ENCODE results near the gene BNC2.

DNA sequence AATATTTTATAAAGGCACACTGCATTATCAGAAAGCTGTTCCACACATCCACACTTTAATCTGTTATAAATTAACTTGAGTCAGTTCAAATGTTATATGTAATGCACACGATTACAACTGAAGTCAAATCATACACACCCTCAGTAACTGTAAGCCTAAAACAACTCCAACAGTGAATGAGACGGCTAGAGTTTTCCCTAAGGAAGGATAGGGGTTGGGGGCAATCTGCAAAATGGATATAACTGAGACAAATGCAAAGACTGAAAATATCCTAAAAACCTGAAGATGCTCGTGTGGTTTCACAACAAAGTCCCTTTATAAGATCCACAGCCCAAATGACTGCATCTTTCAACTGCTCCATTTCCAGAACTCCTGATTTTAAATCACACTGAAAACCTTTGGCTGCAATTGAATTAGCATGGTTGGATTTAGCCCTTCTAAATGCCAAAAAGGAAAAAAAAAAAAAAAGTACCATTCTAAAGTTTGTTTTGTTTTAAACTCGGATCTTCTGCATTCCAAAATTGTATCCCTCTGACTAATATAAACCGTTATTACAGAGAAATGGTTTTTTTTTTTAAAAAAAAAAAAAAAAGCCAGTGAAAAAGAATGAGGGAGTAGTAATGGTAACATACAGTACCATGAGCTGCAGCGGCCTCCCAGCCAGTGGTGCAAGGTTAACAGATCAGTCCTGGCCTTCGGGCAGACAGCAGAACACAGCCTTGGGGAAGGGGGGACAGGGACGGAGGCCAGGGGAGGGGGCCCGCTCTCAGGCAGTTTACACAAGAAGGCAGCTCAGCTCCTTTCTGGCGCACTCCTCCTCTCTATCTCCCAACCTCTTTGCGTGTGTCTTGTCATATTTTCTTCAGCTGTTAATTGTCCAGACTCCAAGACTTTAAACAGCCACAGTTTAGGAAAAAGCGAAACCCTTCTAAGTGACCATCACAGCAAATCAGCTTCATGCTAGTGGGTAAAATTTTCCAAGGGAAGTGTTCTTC is 166.1 kb downstream of the BNC2 start:
- TF ChIP-seq ZNF384 (IDR thresholded peaks at IDR 0.05) (0 out of 2 replicates have a peak, but pooled peaks have one; percentile 39), LEF1 (IDR thresholded peaks at IDR 0.05; ENCODE audit: borderline replicate concordance) (no peak), FOXM1 (IDR thresholded peaks at IDR 0.05; ENCODE audit: borderline replicate concordance) (no peak), FOXA1 (IDR thresholded peaks at IDR 0.05) (no peak), L3MBTL2 (conservative IDR thresholded peaks at IDR 0.05) (no peak), TARDBP (IDR thresholded peaks at IDR 0.05) (no peak), BHLHE40 (IDR thresholded peaks at IDR 0.05; ENCODE audit: borderline replicate concordance) (no peak), FOXK2 (IDR thresholded peaks at IDR 0.05) (no peak), SP1 (IDR thresholded peaks at IDR 0.05) (no peak), NFRKB (IDR thresholded peaks at IDR 0.05) (no peak), ELF4 (IDR thresholded peaks at IDR 0.05) (no peak)
- TF ChIP-seq, protein P1, sequence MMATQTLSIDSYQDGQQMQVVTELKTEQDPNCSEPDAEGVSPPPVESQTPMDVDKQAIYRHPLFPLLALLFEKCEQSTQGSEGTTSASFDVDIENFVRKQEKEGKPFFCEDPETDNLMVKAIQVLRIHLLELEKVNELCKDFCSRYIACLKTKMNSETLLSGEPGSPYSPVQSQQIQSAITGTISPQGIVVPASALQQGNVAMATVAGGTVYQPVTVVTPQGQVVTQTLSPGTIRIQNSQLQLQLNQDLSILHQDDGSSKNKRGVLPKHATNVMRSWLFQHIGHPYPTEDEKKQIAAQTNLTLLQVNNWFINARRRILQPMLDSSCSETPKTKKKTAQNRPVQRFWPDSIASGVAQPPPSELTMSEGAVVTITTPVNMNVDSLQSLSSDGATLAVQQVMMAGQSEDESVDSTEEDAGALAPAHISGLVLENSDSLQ (IDR thresholded peaks at IDR 0.05), result no peak
